IMR-90 (cell line): ENCODE measurements around the gene ZNF423. TPM values are rescaled to one million over a fixed set of nuclear protein-coding genes. Genes with fewer than 3 reads are reported as not detected.

Source experiments
- ATAC-seq: fragments of 200-7000 bp; cut with Tn5 transposase; 2 replicates; pipeline ENCODE4 v1.9.1; 2020; ENCODE audit warnings: low read depth, mild to moderate bottlenecking, moderate library complexity
- BruUV-seq: library from RNA; stranded (reverse); fragments of 400-500 nt; replicated peaks from 2 replicates; lab custom pipeline; 2021; lab: Mats Ljungman, UMichigan
- CTCF ChIA-PET: fragments of 300-600 bp; formaldehyde crosslinking; extraction: SDS; loops from one replicate; lab custom pipeline; 2021; ENCODE audit warnings: antibody characterized with exemption; lab: Yijun Ruan, JAX
- POLR2A ChIA-PET: fragments of 300-600 bp; sonication (Branson Sonifier 250); formaldehyde crosslinking; loops from one replicate; lab custom pipeline; 2022; ENCODE audit warnings: antibody characterized with exemption; ENCODE audit not compliant: unreplicated experiment; lab: Charles Lee
- DNase-seq: peaks from one replicate; pipeline ENCODE4 v3.0.0; 2013
- H2AFZ ChIP-seq: replicated peaks from 2 replicates; pipeline ENCODE3; 2013; ENCODE audit warnings: low read length, mild to moderate bottlenecking; ENCODE audit not compliant: poor library complexity
- H2AK5ac ChIP-seq: 2 replicates; pipeline ENCODE4 v1.6.1; 2013; ENCODE audit warnings: low read depth, low read length, inconsistent platforms
- H2AK9ac ChIP-seq: replicated peaks from 2 replicates; pipeline ENCODE3; 2013; ENCODE audit warnings: mild to moderate bottlenecking, low read depth, low read length, moderate library complexity; ENCODE audit not compliant: poor library complexity
- H2BK120ac ChIP-seq: 2 replicates; pipeline ENCODE4 v1.6.1; 2013; ENCODE audit warnings: low read depth, low read length, inconsistent platforms
- H2BK15ac ChIP-seq: 3 replicates; pipeline ENCODE4 v1.6.1; 2013; ENCODE audit warnings: low read depth, low read length, inconsistent platforms
- H2BK20ac ChIP-seq: 2 replicates; pipeline ENCODE4 v1.6.1; 2013; ENCODE audit warnings: low read depth, mild to moderate bottlenecking, inconsistent platforms, low read length, moderate library complexity
- H2BK5ac ChIP-seq: 2 replicates; pipeline ENCODE4 v1.6.1; 2013; ENCODE audit warnings: mild to moderate bottlenecking, low read depth, low read length, inconsistent platforms; ENCODE audit not compliant: poor library complexity, severe bottlenecking
- H3K14ac ChIP-seq: replicated peaks from 2 replicates; pipeline ENCODE4 v1.6.1; 2013; ENCODE audit warnings: low read depth, low read length, inconsistent platforms
- H3K18ac ChIP-seq: 2 replicates; pipeline ENCODE4 v1.6.1; 2013; ENCODE audit warnings: low read depth, low read length, control low read depth
- H3K23ac ChIP-seq: 2 replicates; pipeline ENCODE4 v1.6.1; 2013; ENCODE audit warnings: low read depth, low read length, inconsistent platforms
- H3K27ac ChIP-seq: 2 replicates; pipeline ENCODE4 v1.5.1; 2013; ENCODE audit warnings: mild to moderate bottlenecking, control low read depth, low read length; ENCODE audit not compliant: insufficient read depth
- H3K27me3 ChIP-seq: 2 replicates; pipeline ENCODE4 v1.6.1; 2013; ENCODE audit warnings: low read length; ENCODE audit not compliant: control insufficient read depth, insufficient read depth
- H3K36me3 ChIP-seq: 2 replicates; pipeline ENCODE4 v1.6.1; 2013; ENCODE audit warnings: low read length, mixed read lengths; ENCODE audit not compliant: control insufficient read depth, insufficient read depth
- H3K4ac ChIP-seq: 2 replicates; pipeline ENCODE4 v1.6.1; 2013; ENCODE audit warnings: low read depth, low read length, inconsistent platforms
- H3K4me1 ChIP-seq: 2 replicates; pipeline ENCODE4 v1.6.1; 2013; ENCODE audit warnings: low read length, mixed read lengths; ENCODE audit not compliant: control insufficient read depth, insufficient read depth
- H3K4me2 ChIP-seq: 2 replicates; pipeline ENCODE4 v1.6.1; 2013; ENCODE audit warnings: low read depth, mild to moderate bottlenecking, control low read depth, low read length, moderate library complexity
- H3K4me3 ChIP-seq: 2 replicates; pipeline ENCODE4 v1.5.1; 2013; ENCODE audit warnings: low read depth, mild to moderate bottlenecking, control low read depth, low read length, moderate library complexity; ENCODE audit not compliant: insufficient read depth
- H3K56ac ChIP-seq: 2 replicates; pipeline ENCODE4 v1.6.1; 2013; ENCODE audit warnings: low read length, inconsistent platforms; ENCODE audit not compliant: insufficient read depth; ENCODE audit errors: extremely low read depth
- H3K79me1 ChIP-seq, 2 experiments: 2 replicates each; pipeline ENCODE4 v1.6.1; 2013; ENCODE audit warnings: low read length in 2 of 2, inconsistent platforms in 1 of 2, low read depth in 1 of 2
- H3K9ac ChIP-seq: 2 replicates; pipeline ENCODE4 v1.6.1; 2013; ENCODE audit warnings: low read depth, low read length, control low read depth
- H3K9me1 ChIP-seq: 2 replicates; pipeline ENCODE4 v1.6.1; 2013; ENCODE audit warnings: low read length, inconsistent platforms; ENCODE audit not compliant: insufficient read depth
- H3K9me3 ChIP-seq: 2 replicates; pipeline ENCODE4 v1.6.1; 2013; ENCODE audit warnings: low read length; ENCODE audit not compliant: control insufficient read depth, insufficient read depth
- H4K20me1 ChIP-seq: 2 replicates; pipeline ENCODE4 v1.6.1; 2013; ENCODE audit warnings: low read length, inconsistent platforms; ENCODE audit not compliant: insufficient read depth
- H4K5ac ChIP-seq: 2 replicates; pipeline ENCODE4 v1.6.1; 2013; ENCODE audit warnings: mild to moderate bottlenecking, low read depth, low read length, control low read depth
- H4K8ac ChIP-seq, 2 experiments: 2 replicates each; pipeline ENCODE4 v1.6.1; 2013; ENCODE audit warnings: low read depth in 2 of 2, low read length in 2 of 2, control low read depth in 1 of 2, inconsistent platforms in 1 of 2
- H4K91ac ChIP-seq: 2 replicates; pipeline ENCODE4 v1.6.1; 2013; ENCODE audit warnings: low read depth, low read length, inconsistent platforms; ENCODE audit not compliant: insufficient read depth
- BHLHE40 ChIP-seq: fragments of 150-350 bp; IDR thresholded peaks from 2 replicates; pipeline ENCODE4 v1.6.1; 2016; ENCODE audit warnings: mild to moderate bottlenecking, low read depth, low read length
- CEBPB ChIP-seq: IDR thresholded peaks from 2 replicates; pipeline ENCODE4 v1.6.1; 2012; ENCODE audit warnings: low read depth, low read length, improper control_type of control experiment
- CHD1 ChIP-seq: IDR thresholded peaks from 2 replicates; pipeline ENCODE4 v1.6.1; 2012; ENCODE audit warnings: low read depth, low read length, improper control_type of control experiment
- CTCF ChIP-seq: conservative IDR thresholded peaks from 2 replicates; pipeline ENCODE4 v1.5.1; 2012; ENCODE audit warnings: mild to moderate bottlenecking, low read depth, low read length, improper control_type of control experiment
- FOS ChIP-seq: fragments of 150-350 bp; IDR thresholded peaks from 2 replicates; pipeline ENCODE4 v1.6.1; 2016; ENCODE audit warnings: low read depth, low read length
- MAFK ChIP-seq: IDR thresholded peaks from 2 replicates; pipeline ENCODE4 v1.6.1; 2012; ENCODE audit warnings: low read depth, low read length, improper control_type of control experiment
- MAZ ChIP-seq: IDR thresholded peaks from 2 replicates; pipeline ENCODE4 v1.6.1; 2012; ENCODE audit warnings: low read depth, mild to moderate bottlenecking, low read length, improper control_type of control experiment, moderate library complexity, borderline replicate concordance
- MXI1 ChIP-seq: IDR thresholded peaks from 2 replicates; pipeline ENCODE4 v1.6.1; 2012; ENCODE audit warnings: low read depth, mild to moderate bottlenecking, low read length, moderate library complexity, borderline replicate concordance
- NFE2L2 ChIP-seq: fragments of 150-350 bp; IDR thresholded peaks from 2 replicates; pipeline ENCODE4 v1.6.1; 2016; ENCODE audit warnings: low read depth, mild to moderate bottlenecking, low read length
- POLR2A ChIP-seq: IDR thresholded peaks from 2 replicates; pipeline ENCODE4 v1.6.1; 2012; ENCODE audit warnings: mild to moderate bottlenecking, low read depth, low read length
- RAD21 ChIP-seq: IDR thresholded peaks from 2 replicates; pipeline ENCODE4 v1.6.1; 2012; ENCODE audit warnings: low read length, improper control_type of control experiment
- RCOR1 ChIP-seq: IDR thresholded peaks from 2 replicates; pipeline ENCODE4 v1.6.1; 2012; ENCODE audit warnings: mild to moderate bottlenecking, low read length, improper control_type of control experiment; ENCODE audit not compliant: insufficient replicate concordance
- RFX5 ChIP-seq: IDR thresholded peaks from 2 replicates; pipeline ENCODE4 v1.8.0; 2012; ENCODE audit warnings: low read depth, mild to moderate bottlenecking, low read length, moderate library complexity
- SMC3 ChIP-seq: fragments of 150-350 bp; IDR thresholded peaks from 2 replicates; pipeline ENCODE4 v1.6.1; 2016; ENCODE audit warnings: low read depth, mild to moderate bottlenecking, antibody characterized with exemption, low read length, moderate library complexity
- WGBS, 2 experiments: methylation state at CpG; one replicate each; pipeline versions ENCODE4 v1.1.5 to v1.1.7; 2013; ENCODE audit warnings: missing lambda C conversion rate in 2 of 2; ENCODE audit not compliant: insufficient read length in 1 of 2; ENCODE audit errors: extremely low coverage in 2 of 2; 5-methylcytosine and 5-hydroxymethylcytosine counted together
- dilution Hi-C: fragments of 300-500 bp; cut with HindIII; formaldehyde crosslinking; loops from one replicate; pipeline ENCODE4 v1.14.3; 2018; ENCODE audit warnings: low sequenced_read_pairs; ENCODE audit not compliant: unreplicated experiment
- in situ Hi-C: fragments of 300-500 bp; cut with MboI; formaldehyde crosslinking; loops from 3 replicates; pipeline ENCODE4 v1.14.3; 2019; ENCODE audit warnings: low sequenced_read_pairs, inconsistent platforms, mixed read lengths
- intact Hi-C: fragments of 100-400 bp; cut with micrococcal nuclease; formaldehyde crosslinking; loops from 2 replicates; pipeline ENCODE4 v1.10.0; 2022
- polyA plus RNA-seq, 3 experiments: library from polyadenylated mRNA; depleted of rRNA; stranded (reverse); fragments of >200 nt; gene quantifications; 2 replicates each; pipeline ENCODE4 v1.2.3, GENCODE V29; 2012; ENCODE audit warnings: low replicate concordance in 1 of 3
- total RNA-seq: library from RNA; depleted of rRNA; stranded (reverse); fragments of >200 nt; gene quantifications from 2 replicates; pipeline ENCODE4 v1.2.3, GENCODE V29; 2012
- TF ChIP-seq, protein P1 (sequence below): fragments of 150-350 bp; IDR thresholded peaks from 2 replicates; pipeline ENCODE4 v1.6.1; 2016; ENCODE audit warnings: low read depth, mild to moderate bottlenecking, low read length, moderate library complexity, borderline replicate concordance
- TF ChIP-seq, protein P2 (sequence below): fragments of 150-350 bp; IDR thresholded peaks from 2 replicates; pipeline ENCODE4 v1.6.1; 2017; ENCODE audit warnings: mild to moderate bottlenecking, antibody characterized with exemption, low read length, low read depth

The ZNF423 gene
- total and polyA plus RNA-seq, 2 of the 4 experiments (the other 2 are of a cell fraction) = under 0.01 to 0.10 TPM

DNA sequence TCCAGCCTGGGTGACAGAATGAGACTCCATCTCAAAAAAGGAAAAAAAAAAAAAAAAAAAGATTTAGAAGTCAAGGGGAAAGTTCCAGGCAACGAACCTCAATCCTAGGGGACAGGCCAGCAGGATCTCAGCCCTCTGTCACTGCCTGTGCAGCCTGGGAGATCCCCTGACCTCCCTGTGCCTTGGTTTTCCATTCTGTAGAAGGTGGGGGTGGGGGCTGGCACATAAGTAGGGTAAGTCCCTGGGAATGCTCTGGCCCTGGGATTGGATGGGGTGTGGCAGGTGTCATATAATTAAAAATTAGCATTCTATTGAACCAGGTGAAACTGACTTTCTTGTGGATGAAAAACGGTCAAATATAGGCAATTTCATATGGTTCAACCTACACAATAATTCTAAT is 391.8 kb downstream of the ZNF423 start:
- Histone ChIP-seq H2BK15ac (no peak overlapping the region), H3K14ac (no peak overlapping the region), H2BK20ac (no peak overlapping the region), H4K8ac (no peak overlapping the region), H4K5ac (no peak overlapping the region), H3K56ac (no peak overlapping the region), H3K27me3 (peaks cover 6% of the 10 kb centered on the region; the same call in 1 of the 2 replicates), H3K79me1 (no peaks in the 10 kb centered on the region), H2BK120ac (no peak overlapping the region), H4K91ac (no peak overlapping the region), H3K36me3 (no peaks in the 10 kb centered on the region), H3K18ac (no peak overlapping the region), H3K27ac (no peak overlapping the region), H3K4me2 (no peak overlapping the region), H3K4ac (no peak overlapping the region), H3K23ac (no peak overlapping the region), H3K9ac (no peak overlapping the region), H3K4me3 (no peak overlapping the region), H3K9me3 (no peaks in the 10 kb centered on the region), H2AK5ac (no peak overlapping the region), H2AFZ (no peak overlapping the region), H2BK5ac (no peak overlapping the region), H3K9me1 (no peaks in the 10 kb centered on the region), H3K4me1 (no peaks in the 10 kb centered on the region), H4K20me1 (no peaks in the 10 kb centered on the region), H2AK9ac (no peak overlapping the region)
- intact Hi-C loops (no loop called here), dilution Hi-C loops (no loop called here), in situ Hi-C loops (no loop called here)
- ChIA-PET POLR2A (no interaction called here), CTCF (no interaction called here)
- no TSS peak for BruUV-seq
- TF ChIP-seq CTCF (no peak), POLR2A (no peak), RFX5 (no peak), MXI1 (no peak), RCOR1 (no peak), CEBPB (no peak), NFE2L2 (no peak), BHLHE40 (no peak), RAD21 (no peak), MAZ (no peak), MAFK (no peak), FOS (no peak), CHD1 (no peak), SMC3 (no peak)
- TF ChIP-seq, protein P1, sequence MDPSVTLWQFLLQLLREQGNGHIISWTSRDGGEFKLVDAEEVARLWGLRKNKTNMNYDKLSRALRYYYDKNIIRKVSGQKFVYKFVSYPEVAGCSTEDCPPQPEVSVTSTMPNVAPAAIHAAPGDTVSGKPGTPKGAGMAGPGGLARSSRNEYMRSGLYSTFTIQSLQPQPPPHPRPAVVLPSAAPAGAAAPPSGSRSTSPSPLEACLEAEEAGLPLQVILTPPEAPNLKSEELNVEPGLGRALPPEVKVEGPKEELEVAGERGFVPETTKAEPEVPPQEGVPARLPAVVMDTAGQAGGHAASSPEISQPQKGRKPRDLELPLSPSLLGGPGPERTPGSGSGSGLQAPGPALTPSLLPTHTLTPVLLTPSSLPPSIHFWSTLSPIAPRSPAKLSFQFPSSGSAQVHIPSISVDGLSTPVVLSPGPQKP = no peak
- TF ChIP-seq, protein P2, sequence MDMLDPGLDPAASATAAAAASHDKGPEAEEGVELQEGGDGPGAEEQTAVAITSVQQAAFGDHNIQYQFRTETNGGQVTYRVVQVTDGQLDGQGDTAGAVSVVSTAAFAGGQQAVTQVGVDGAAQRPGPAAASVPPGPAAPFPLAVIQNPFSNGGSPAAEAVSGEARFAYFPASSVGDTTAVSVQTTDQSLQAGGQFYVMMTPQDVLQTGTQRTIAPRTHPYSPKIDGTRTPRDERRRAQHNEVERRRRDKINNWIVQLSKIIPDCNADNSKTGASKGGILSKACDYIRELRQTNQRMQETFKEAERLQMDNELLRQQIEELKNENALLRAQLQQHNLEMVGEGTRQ = no peak
- DNase-seq (no peak), ATAC-seq (no peak)
- WGBS, 2 experiments = no CpG with 5 or more reads among the region's 2 CpGs
